CD8-positive, alpha-beta memory T cell (primary cell): Measurements from ENCODE around the gene NEDD4L. TPM values are rescaled to one million over a fixed set of nuclear protein-coding genes. Genes with fewer than 3 reads are reported as not detected.

ENCODE experiments used
- CTCF ChIA-PET: fragments of 350-600 bp; sonication (Branson Sonifier 250); formaldehyde crosslinking; loops from one replicate; lab custom pipeline; 2021; ENCODE audit warnings: antibody characterized with exemption; lab: Charles Lee
- POLR2A ChIA-PET: fragments of 350-600 bp; sonication (Branson Sonifier 250); formaldehyde crosslinking; loops from one replicate; lab custom pipeline; 2021; ENCODE audit warnings: antibody characterized with exemption; lab: Charles Lee
- DNase-seq, 5 donors: peaks; one replicate each; pipeline versions ENCODE4 v3.0.0 to v3.0.0-alpha.2; 2020 to 2022; ENCODE audit warnings: mixed read lengths in 1 of 5
- H3K27ac ChIP-seq: one replicate; pipeline ENCODE4 v1.7.0; 2013; ENCODE audit warnings: low read depth, mild to moderate bottlenecking, low read length, moderate library complexity
- H3K27me3 ChIP-seq: 2 replicates; pipeline ENCODE4 v1.7.0; 2013; ENCODE audit warnings: low read length, mild to moderate bottlenecking; ENCODE audit not compliant: insufficient read depth, poor library complexity, severe bottlenecking
- H3K36me3 ChIP-seq: 2 replicates; pipeline ENCODE4 v1.7.0; 2013; ENCODE audit warnings: mild to moderate bottlenecking, low read length, moderate library complexity; ENCODE audit not compliant: insufficient read depth
- H3K4me1 ChIP-seq: 2 replicates; pipeline ENCODE4 v1.7.0; 2013; ENCODE audit warnings: mild to moderate bottlenecking, low read length, moderate library complexity; ENCODE audit not compliant: insufficient read depth
- H3K4me3 ChIP-seq: 2 replicates; pipeline ENCODE4 v1.7.0; 2013; ENCODE audit warnings: mild to moderate bottlenecking, low read length
- H3K9me3 ChIP-seq: 2 replicates; pipeline ENCODE4 v1.7.0; 2013; ENCODE audit warnings: mild to moderate bottlenecking, low read length
- H3K27ac Mint-ChIP-seq, 8 donors: one replicate each; pipeline ENCODE4 v1.8.0; 2020 to 2021; ENCODE audit warnings: mixed read lengths in 8 of 8, mild to moderate bottlenecking in 6 of 8, inconsistent platforms in 3 of 8, moderate library complexity in 3 of 8
- H3K27me3 Mint-ChIP-seq, 2 donors: one replicate each; pipeline ENCODE4 v1.8.0; 2020 to 2021; ENCODE audit warnings: mixed read lengths in 2 of 2, mild to moderate bottlenecking in 1 of 2, moderate library complexity in 1 of 2
- H3K36me3 Mint-ChIP-seq, 3 donors: one replicate each; pipeline ENCODE4 v1.8.0; 2020 to 2021; ENCODE audit warnings: mixed read lengths in 3 of 3, inconsistent platforms in 1 of 3, mild to moderate bottlenecking in 1 of 3
- H3K4me1 Mint-ChIP-seq, 3 donors: one replicate each; pipeline ENCODE4 v1.8.0; 2020 to 2021; ENCODE audit warnings: mixed read lengths in 3 of 3, inconsistent platforms in 1 of 3, mild to moderate bottlenecking in 1 of 3
- H3K4me3 Mint-ChIP-seq, 7 donors: one replicate each; pipeline ENCODE4 v1.8.0; 2020 to 2021; ENCODE audit warnings: mixed read lengths in 7 of 7, mild to moderate bottlenecking in 6 of 7, moderate library complexity in 4 of 7, inconsistent platforms in 2 of 7
- H3K9me3 Mint-ChIP-seq, 5 donors: one replicate each; pipeline ENCODE4 v1.8.0; 2020 to 2022; ENCODE audit warnings: mixed read lengths in 5 of 5, mild to moderate bottlenecking in 3 of 5, moderate library complexity in 2 of 5, inconsistent platforms in 1 of 5
- polyA plus RNA-seq: library from polyadenylated mRNA; unstranded; fragments of 300-500 nt; fragmentation: Illumina TruSeq; gene quantifications from one replicate; pipeline ENCODE4 v1.2.3, GENCODE V29; 2021
- total RNA-seq, 2 experiments: library from RNA; stranded (reverse); gene quantifications; one replicate each; pipeline ENCODE4 v1.2.3, GENCODE V29; 2021

Gene NEDD4L
- total and polyA plus RNA-seq, 3 experiments from 2014 or later = 1.4 to 4.1 (median 3.0) TPM

DNA sequence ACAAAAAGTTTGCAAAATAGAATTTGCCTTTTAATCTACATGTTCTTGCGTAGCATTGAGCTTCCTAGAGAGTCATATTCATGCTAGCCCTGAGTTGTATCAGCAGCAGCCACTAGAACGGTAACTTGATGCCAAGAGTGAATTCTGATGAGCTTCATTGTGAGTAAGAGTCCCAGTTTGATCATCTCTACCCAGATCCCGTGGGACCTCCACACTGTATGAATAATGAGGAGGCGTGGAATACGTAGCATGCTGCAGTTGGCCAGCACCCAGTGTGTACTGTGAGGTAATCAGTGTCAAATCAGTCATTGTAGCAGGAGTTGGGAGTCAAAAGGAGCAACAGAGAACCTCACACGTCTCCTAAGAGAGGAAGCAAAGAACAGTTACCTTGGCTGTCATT is 197.9 kb downstream of the NEDD4L start:
- no peaks in the 10 kb centered on the region for H3K36me3 ChIP-seq
- H3K27ac ChIP-seq = no peak overlapping the region
- no peaks in the 10 kb centered on the region for H3K9me3 ChIP-seq
- no peaks in the 10 kb centered on the region for H3K4me1 ChIP-seq
- H3K27ac Mint-ChIP-seq = no peak overlapping the region
- ChIA-PET POLR2A (no interaction called here), CTCF (no interaction called here)
- no peak overlapping the region for H3K4me3 ChIP-seq
- H3K4me1 Mint-ChIP-seq = no peaks in the 10 kb centered on the region
- no peaks in the 10 kb centered on the region for H3K36me3 Mint-ChIP-seq
- no peak for DNase-seq
- H3K27me3 ChIP-seq = no peaks in the 10 kb centered on the region
- peaks cover 3 to 4% of the 10 kb centered on the region in 2 donors for H3K27me3 Mint-ChIP-seq
- no peak overlapping the region for H3K4me3 Mint-ChIP-seq
- H3K9me3 Mint-ChIP-seq = no peaks in the 10 kb centered on the region

DNA sequence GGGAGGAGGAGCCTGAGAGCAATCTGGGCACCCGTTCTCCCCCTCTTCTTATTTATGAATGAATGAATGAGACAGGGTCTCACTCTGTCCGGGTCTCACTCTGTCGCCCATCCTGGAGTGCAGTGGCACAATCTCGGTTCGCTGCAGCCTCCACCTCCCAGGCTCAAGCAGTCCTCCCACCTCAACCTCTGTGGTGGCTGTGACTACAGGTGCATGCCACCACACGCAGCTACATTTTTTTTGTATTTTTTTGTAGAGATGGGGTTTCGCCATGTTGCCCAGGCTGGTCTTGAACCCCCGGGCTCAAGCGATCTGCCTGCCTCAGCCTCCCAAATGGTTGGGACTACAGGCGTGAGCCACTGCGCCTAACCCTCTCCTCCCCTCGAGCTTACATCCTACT is 198.4 kb downstream of the NEDD4L start:
- no peak overlapping the region for H3K27ac Mint-ChIP-seq
- DNase-seq = no peak
- CTCF ChIA-PET = no interaction called here
- POLR2A ChIA-PET = no interaction called here
- no peaks in the 10 kb centered on the region for H3K4me1 Mint-ChIP-seq
- no peak overlapping the region for H3K4me3 ChIP-seq
- H3K36me3 ChIP-seq = no peaks in the 10 kb centered on the region
- H3K36me3 Mint-ChIP-seq = no peaks in the 10 kb centered on the region
- H3K27me3 Mint-ChIP-seq = peaks cover 3 to 4% of the 10 kb centered on the region in 2 donors
- H3K4me1 ChIP-seq = no peaks in the 10 kb centered on the region
- H3K27me3 ChIP-seq = no peaks in the 10 kb centered on the region
- no peaks in the 10 kb centered on the region for H3K9me3 ChIP-seq
- no peak overlapping the region for H3K4me3 Mint-ChIP-seq
- no peaks in the 10 kb centered on the region for H3K9me3 Mint-ChIP-seq
- H3K27ac ChIP-seq = no peak overlapping the region

DNA sequence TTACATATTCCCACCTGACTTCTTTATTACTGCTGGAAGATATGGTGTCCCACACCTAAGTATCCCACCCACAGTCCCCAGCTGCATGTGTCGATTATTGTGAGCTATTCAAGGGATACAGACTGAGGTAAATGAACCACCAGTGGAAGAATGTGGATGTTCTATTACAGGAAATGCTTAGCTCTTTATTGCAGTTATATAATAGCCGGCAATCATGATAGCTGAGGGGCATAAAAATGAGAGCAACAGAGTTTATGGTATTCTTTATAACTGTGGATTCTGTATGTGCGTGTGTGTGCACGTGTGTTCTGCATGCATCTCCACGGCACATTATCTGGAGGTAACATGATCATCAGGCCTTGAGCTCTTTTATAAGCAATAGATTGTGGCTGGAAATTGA is 198.9 kb downstream of the NEDD4L start:
- no peaks in the 10 kb centered on the region for H3K36me3 ChIP-seq
- peaks cover 3 to 4% of the 10 kb centered on the region in 2 donors for H3K27me3 Mint-ChIP-seq
- no peaks in the 10 kb centered on the region for H3K27me3 ChIP-seq
- H3K4me1 Mint-ChIP-seq = no peaks in the 10 kb centered on the region
- no peaks in the 10 kb centered on the region for H3K36me3 Mint-ChIP-seq
- H3K27ac Mint-ChIP-seq = no peak overlapping the region
- H3K9me3 Mint-ChIP-seq = no peaks in the 10 kb centered on the region
- H3K27ac ChIP-seq = no peak overlapping the region
- H3K4me3 Mint-ChIP-seq = no peak overlapping the region
- H3K4me1 ChIP-seq = no peaks in the 10 kb centered on the region
- H3K9me3 ChIP-seq = no peaks in the 10 kb centered on the region
- DNase-seq = no peak
- CTCF ChIA-PET = no interaction called here
- POLR2A ChIA-PET = no interaction called here
- H3K4me3 ChIP-seq = no peak overlapping the region

DNA sequence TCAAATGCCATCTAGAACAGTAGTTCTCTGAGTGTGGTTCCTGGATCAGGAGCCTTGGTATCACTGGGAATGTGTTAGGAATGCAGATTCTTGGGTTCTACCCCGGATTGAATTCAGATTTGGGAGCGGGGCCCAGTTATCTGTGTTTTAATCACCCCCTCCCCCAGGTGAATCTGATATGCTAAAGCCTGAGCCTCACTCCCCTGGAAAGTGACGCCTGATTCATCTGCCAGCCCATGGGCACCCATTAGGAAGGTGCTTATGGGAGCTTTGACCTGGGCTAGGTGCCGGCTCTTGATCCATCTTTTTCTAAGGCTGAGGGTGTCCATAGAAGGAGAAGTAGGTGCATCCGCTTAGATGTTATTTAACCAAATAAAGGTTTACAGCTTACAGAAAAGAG is 199.4 kb downstream of the NEDD4L start:
- no peak overlapping the region for H3K4me3 ChIP-seq
- Mint-ChIP-seq H3K27ac (no peak overlapping the region), H3K4me3 (no peak overlapping the region), H3K27me3 (peaks cover 3 to 4% of the 10 kb centered on the region in 2 donors), H3K4me1 (no peaks in the 10 kb centered on the region), H3K9me3 (no peaks in the 10 kb centered on the region), H3K36me3 (no peaks in the 10 kb centered on the region)
- DNase-seq = no peak
- H3K27ac ChIP-seq = no peak overlapping the region
- no peaks in the 10 kb centered on the region for H3K9me3 ChIP-seq
- H3K4me1 ChIP-seq = no peaks in the 10 kb centered on the region
- no peaks in the 10 kb centered on the region for H3K36me3 ChIP-seq
- ChIA-PET POLR2A (no interaction called here), CTCF (no interaction called here)
- no peaks in the 10 kb centered on the region for H3K27me3 ChIP-seq

DNA sequence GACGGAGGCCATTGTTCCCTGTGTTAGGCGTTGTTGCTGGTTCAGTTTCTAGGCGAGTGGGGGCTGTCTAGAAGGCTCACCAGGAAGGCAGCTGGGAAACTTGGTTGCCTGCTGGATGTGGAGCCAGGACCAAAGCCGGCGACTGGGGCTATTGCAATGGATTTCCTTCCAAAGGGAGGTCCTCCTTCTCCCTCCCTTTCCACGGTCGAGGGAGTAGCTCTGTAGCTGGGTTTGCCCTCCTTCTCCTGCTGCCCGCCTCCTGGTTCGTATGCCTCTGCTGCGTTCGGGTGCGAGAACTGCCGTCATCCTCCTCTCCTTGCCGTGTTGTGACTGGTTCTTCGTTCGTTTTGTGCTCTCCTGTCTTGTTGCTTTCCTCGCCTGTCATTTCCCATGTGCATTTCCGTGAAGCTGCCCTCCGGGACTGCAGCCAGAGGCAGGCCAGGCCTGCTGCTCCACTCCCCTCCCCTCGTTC is 203.4 kb downstream of the NEDD4L start:
- no peak overlapping the region for H3K4me3 ChIP-seq

DNA sequence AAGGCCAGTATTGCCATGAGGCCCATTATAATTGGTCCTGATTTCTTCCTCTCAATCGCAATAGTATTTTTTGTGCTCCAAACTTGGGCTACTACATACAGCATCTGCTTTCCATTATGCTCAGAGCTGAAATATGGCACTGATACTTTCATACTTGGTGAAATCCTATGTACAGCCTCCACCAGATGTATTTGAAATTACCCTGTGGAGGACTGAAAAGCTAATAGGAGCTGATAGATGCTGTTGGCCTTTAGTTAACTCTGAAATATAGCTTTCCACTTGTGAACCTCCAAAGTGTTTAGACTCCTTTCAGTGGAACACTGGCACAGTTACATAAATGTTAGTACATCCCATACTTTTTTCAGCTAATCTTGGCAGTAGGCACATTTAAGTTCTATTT is 205.7 kb downstream of the NEDD4L start:
- no peak for DNase-seq
- H3K4me3 ChIP-seq = no peak overlapping the region
- no peaks in the 10 kb centered on the region for H3K36me3 Mint-ChIP-seq
- H3K4me1 ChIP-seq = no peaks in the 10 kb centered on the region
- H3K9me3 ChIP-seq = no peaks in the 10 kb centered on the region
- H3K4me3 Mint-ChIP-seq = no peak overlapping the region
- no peak overlapping the region for H3K27ac ChIP-seq
- H3K4me1 Mint-ChIP-seq = no peaks in the 10 kb centered on the region
- POLR2A ChIA-PET = no interaction called here
- H3K27me3 Mint-ChIP-seq = no peaks in the 10 kb centered on the region
- H3K27ac Mint-ChIP-seq = no peak overlapping the region
- no peaks in the 10 kb centered on the region for H3K9me3 Mint-ChIP-seq
- H3K36me3 ChIP-seq = no peaks in the 10 kb centered on the region
- H3K27me3 ChIP-seq = no peaks in the 10 kb centered on the region
- CTCF ChIA-PET = no interaction called here

More for the DNA sequence above, 203.4 kb downstream of the NEDD4L start:
- H3K4me1 Mint-ChIP-seq = no peaks in the 10 kb centered on the region
- POLR2A ChIA-PET = no interaction called here
- no peak overlapping the region for H3K27ac ChIP-seq
- no peaks in the 10 kb centered on the region for H3K36me3 ChIP-seq
- no peaks in the 10 kb centered on the region for H3K9me3 Mint-ChIP-seq
- no peaks in the 10 kb centered on the region for H3K36me3 Mint-ChIP-seq
- no peak overlapping the region for H3K4me3 Mint-ChIP-seq
- H3K9me3 ChIP-seq = no peaks in the 10 kb centered on the region
- DNase-seq = no peak
- CTCF ChIA-PET = no interaction called here
- H3K27ac Mint-ChIP-seq = no peak overlapping the region
- H3K27me3 ChIP-seq = no peaks in the 10 kb centered on the region
- no peaks in the 10 kb centered on the region for H3K4me1 ChIP-seq
- peaks cover 0 to under 1% of the 10 kb centered on the region in 2 donors for H3K27me3 Mint-ChIP-seq

DNA sequence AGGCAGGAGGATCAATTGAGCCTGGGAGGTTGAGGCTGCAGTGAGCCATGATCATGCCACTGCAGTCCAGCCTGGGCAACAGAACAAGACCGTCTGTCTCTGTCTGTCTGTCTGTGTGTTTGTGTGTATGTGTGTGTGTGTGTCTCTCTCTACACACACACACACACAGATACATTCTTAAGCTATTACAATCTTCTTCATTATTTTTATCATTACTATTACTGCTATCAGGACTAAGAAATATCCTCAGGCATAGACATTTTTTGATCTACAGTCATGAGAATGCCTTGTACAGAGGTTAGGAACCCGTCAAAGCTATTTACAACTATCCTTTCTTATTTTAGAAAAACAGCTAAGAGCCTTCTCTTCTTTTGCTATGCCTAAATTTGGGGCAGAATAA is 207.4 kb downstream of the NEDD4L start:
- H3K4me3 Mint-ChIP-seq = no peak overlapping the region
- CTCF ChIA-PET = no interaction called here
- H3K4me3 ChIP-seq = no peak overlapping the region

DNA sequence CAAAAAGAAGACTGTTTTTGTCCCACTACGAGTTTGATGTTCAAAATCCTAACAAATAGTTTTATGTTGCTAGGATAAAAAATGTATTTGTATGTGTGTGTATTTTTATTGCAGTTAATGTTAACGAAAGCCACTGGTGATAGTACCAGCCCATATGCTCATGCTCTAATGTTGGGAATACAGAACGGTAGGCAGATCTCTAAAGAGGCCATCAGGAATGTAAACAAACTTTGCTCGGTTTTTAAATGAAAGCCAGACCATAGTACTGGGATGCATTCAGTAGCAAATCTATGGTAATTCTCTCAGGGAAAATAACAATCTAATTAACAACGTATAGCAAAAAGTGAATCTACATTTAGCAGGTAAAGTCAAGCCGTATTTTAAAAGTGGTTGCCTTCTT is 208.1 kb downstream of the NEDD4L start:
- CTCF ChIA-PET = no interaction called here
- Histone ChIP-seq H3K27ac (no peak overlapping the region), H3K27me3 (no peaks in the 10 kb centered on the region), H3K4me3 (no peak overlapping the region), H3K36me3 (no peaks in the 10 kb centered on the region), H3K9me3 (no peaks in the 10 kb centered on the region), H3K4me1 (no peaks in the 10 kb centered on the region)
- Mint-ChIP-seq H3K27ac (no peak overlapping the region), H3K4me1 (no peaks in the 10 kb centered on the region), H3K9me3 (no peaks in the 10 kb centered on the region), H3K4me3 (no peak overlapping the region), H3K27me3 (no peaks in the 10 kb centered on the region), H3K36me3 (peaks cover 0 to 5% (median 0%) of the 10 kb centered on the region in 3 donors)
- POLR2A ChIA-PET = no interaction called here
- no peak for DNase-seq

More for the DNA sequence above, 207.4 kb downstream of the NEDD4L start:
- DNase-seq = no peak
- Histone ChIP-seq H3K27me3 (no peaks in the 10 kb centered on the region), H3K27ac (no peak overlapping the region), H3K9me3 (no peaks in the 10 kb centered on the region), H3K4me1 (no peaks in the 10 kb centered on the region), H3K36me3 (no peaks in the 10 kb centered on the region)
- POLR2A ChIA-PET = no interaction called here
- Mint-ChIP-seq H3K27me3 (no peaks in the 10 kb centered on the region), H3K36me3 (no peaks in the 10 kb centered on the region), H3K4me1 (no peaks in the 10 kb centered on the region), H3K27ac (no peak overlapping the region), H3K9me3 (no peaks in the 10 kb centered on the region)

DNA sequence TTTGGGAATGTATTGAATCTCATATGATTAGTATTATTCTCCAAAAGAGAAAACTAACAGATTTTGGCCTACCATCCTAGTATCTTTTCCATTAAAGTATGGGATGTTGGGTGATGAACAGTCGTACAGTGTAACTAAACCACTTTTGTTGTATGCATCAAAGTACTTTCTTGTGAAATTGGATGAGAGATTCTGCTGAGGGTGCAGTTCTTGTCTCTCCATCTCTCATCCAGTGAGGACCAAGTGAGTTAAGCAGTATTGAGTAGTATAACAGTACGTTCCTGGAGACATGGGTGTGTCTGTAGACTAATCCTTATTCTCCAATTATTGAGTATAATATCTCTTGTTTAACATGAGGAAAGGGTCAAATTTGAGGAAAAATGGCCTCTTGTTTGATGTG is 209.3 kb downstream of the NEDD4L start:
- peaks cover 0 to 6% (median 0%) of the 10 kb centered on the region in 3 donors for H3K36me3 Mint-ChIP-seq
- Histone ChIP-seq H3K4me1 (no peaks in the 10 kb centered on the region), H3K36me3 (no peaks in the 10 kb centered on the region), H3K27ac (no peak overlapping the region), H3K4me3 (no peak overlapping the region), H3K27me3 (no peaks in the 10 kb centered on the region), H3K9me3 (no peaks in the 10 kb centered on the region)
- no peak overlapping the region for H3K4me3 Mint-ChIP-seq
- H3K27ac Mint-ChIP-seq = no peak overlapping the region
- H3K4me1 Mint-ChIP-seq = no peaks in the 10 kb centered on the region
- ChIA-PET CTCF (no interaction called here), POLR2A (no interaction called here)
- H3K9me3 Mint-ChIP-seq = peaks cover 0 to 4% (median 0%) of the 10 kb centered on the region in 5 donors
- no peaks in the 10 kb centered on the region for H3K27me3 Mint-ChIP-seq
- DNase-seq = no peak
